HEK293 (cell line): ENCODE data around the gene AURKB.
A peak's percentile ranks its signal among the peaks of the same experiment; 100 is the strongest.

Experiments used
- CTCF ChIA-PET: fragments of 350-600 bp; formaldehyde crosslinking; extraction: SDS; loops from one replicate; lab custom pipeline; 2021; ENCODE audit warnings: antibody characterized with exemption; lab: Yijun Ruan, JAX
- POLR2A ChIA-PET: fragments of 300-600 bp; formaldehyde crosslinking; extraction: SDS; loops from one replicate; lab custom pipeline; 2020; ENCODE audit warnings: antibody characterized with exemption, inconsistent platforms; lab: Yijun Ruan, JAX
- H3K27ac ChIP-seq: fragments of 200-500 bp; sonication (Bioruptor generic); 2 replicates; pipeline ENCODE4 v1.5.1; 2014; ENCODE audit warnings: low read depth, low read length, control low read depth, inconsistent platforms; ENCODE audit errors: extremely low read depth
- H3K36me3 ChIP-seq, 2 experiments: fragments of 200-500 bp in 1 of 2; sonication (Bioruptor generic) in 1 of 2; 1 replicate in 1 of 2; 2 replicates in 1 of 2; pipeline ENCODE4 v1.5.1; 2014 to 2017; ENCODE audit warnings: inconsistent platforms in 2 of 2, low read length in 2 of 2; ENCODE audit not compliant: control insufficient read depth in 2 of 2, insufficient read depth in 1 of 2
- H3K4me1 ChIP-seq: fragments of 200-500 bp; sonication (Bioruptor generic); 2 replicates; pipeline ENCODE4 v1.5.1; 2014; ENCODE audit warnings: mild to moderate bottlenecking, low read length, inconsistent platforms; ENCODE audit not compliant: control insufficient read depth, insufficient read depth
- H3K4me3 ChIP-seq: 2 replicates; pipeline ENCODE4 v1.5.1; 2011; ENCODE audit warnings: low read depth, mild to moderate bottlenecking, control low read depth, low read length, moderate library complexity
- H3K9me3 ChIP-seq: fragments of 200-500 bp; sonication (Bioruptor generic); 2 replicates; pipeline ENCODE4 v1.5.1; 2014; ENCODE audit warnings: low read depth, low read length, inconsistent platforms; ENCODE audit not compliant: control insufficient read depth, insufficient read depth
- INSM2 ChIP-seq: fragments of 450-650 bp; formaldehyde crosslinking; IDR thresholded peaks from 2 replicates; pipeline ENCODE4 v1.5.1; 2016; ENCODE audit warnings: missing biosample characterization, missing genetic modification characterization
- KLF9 ChIP-seq: fragments of 450-650 bp; formaldehyde crosslinking; IDR thresholded peaks from 2 replicates; pipeline ENCODE4 v1.5.1; 2016; ENCODE audit warnings: missing biosample characterization, missing genetic modification characterization, low read depth
- MYNN ChIP-seq: fragments of 450-650 bp; formaldehyde crosslinking; IDR thresholded peaks from 2 replicates; pipeline ENCODE4 v1.5.1; 2016; ENCODE audit warnings: missing biosample characterization, missing genetic modification characterization, borderline replicate concordance
- MZF1 ChIP-seq: fragments of 450-650 bp; formaldehyde crosslinking; IDR thresholded peaks from 2 replicates; pipeline ENCODE4 v1.5.1; 2017; ENCODE audit warnings: missing biosample characterization, missing genetic modification characterization, borderline replicate concordance
- SP2 ChIP-seq: fragments of 450-650 bp; formaldehyde crosslinking; IDR thresholded peaks from 2 replicates; pipeline ENCODE4 v1.5.1; 2016; ENCODE audit warnings: missing biosample characterization, missing genetic modification characterization
- ZBTB1 ChIP-seq: fragments of 450-650 bp; formaldehyde crosslinking; IDR thresholded peaks from 2 replicates; pipeline ENCODE4 v1.5.1; 2016; ENCODE audit warnings: missing biosample characterization, missing genetic modification characterization
- ZBTB17 ChIP-seq: fragments of 450-650 bp; formaldehyde crosslinking; IDR thresholded peaks from 2 replicates; pipeline ENCODE4 v1.5.1; 2016; ENCODE audit warnings: missing biosample characterization, missing genetic modification characterization
- ZBTB20 ChIP-seq: fragments of 450-650 bp; formaldehyde crosslinking; IDR thresholded peaks from 2 replicates; pipeline ENCODE4 v1.5.1; 2016; ENCODE audit warnings: missing biosample characterization, missing genetic modification characterization
- ZBTB26 ChIP-seq: fragments of 450-650 bp; formaldehyde crosslinking; optimal IDR thresholded peaks from 2 replicates; pipeline ENCODE3; 2016; ENCODE audit warnings: missing biosample characterization, mild to moderate bottlenecking, missing genetic modification characterization
- ZBTB6 ChIP-seq: fragments of 450-650 bp; formaldehyde crosslinking; IDR thresholded peaks from 2 replicates; pipeline ENCODE4 v1.5.1; 2017; ENCODE audit warnings: missing biosample characterization, missing genetic modification characterization
- ZBTB8A ChIP-seq: fragments of 450-650 bp; formaldehyde crosslinking; IDR thresholded peaks from 2 replicates; pipeline ENCODE4 v1.5.1; 2016; ENCODE audit warnings: missing biosample characterization, missing genetic modification characterization
- ZFHX2 ChIP-seq: fragments of 450-650 bp; formaldehyde crosslinking; conservative IDR thresholded peaks from 2 replicates; pipeline ENCODE4 v1.5.1; 2016; ENCODE audit warnings: missing biosample characterization, missing genetic modification characterization
- ZFP37 ChIP-seq: fragments of 450-650 bp; formaldehyde crosslinking; IDR thresholded peaks from 2 replicates; pipeline ENCODE4 v1.5.1; 2016; ENCODE audit warnings: missing biosample characterization, missing genetic modification characterization
- ZNF132 ChIP-seq: fragments of 450-650 bp; formaldehyde crosslinking; IDR thresholded peaks from 2 replicates; pipeline ENCODE4 v1.5.1; 2017; ENCODE audit warnings: missing biosample characterization, missing genetic modification characterization, borderline replicate concordance
- ZNF184 ChIP-seq: fragments of 450-650 bp; IDR thresholded peaks from 2 replicates; pipeline ENCODE4 v1.5.1; 2018; ENCODE audit warnings: missing biosample characterization, mild to moderate bottlenecking, missing genetic modification characterization
- ZNF266 ChIP-seq: fragments of 450-650 bp; formaldehyde crosslinking; IDR thresholded peaks from 2 replicates; pipeline ENCODE4 v1.5.1; 2016; ENCODE audit warnings: missing biosample characterization, missing genetic modification characterization, low read depth
- ZNF274 ChIP-seq, 2 experiments: fragments of 200-500 bp in 1 of 2; fragments of 450-650 bp in 1 of 2; sonication (Bioruptor generic) in 1 of 2; formaldehyde crosslinking in 1 of 2; IDR thresholded peaks; 2 replicates each; pipeline versions ENCODE4 v1.5.1 to v1.6.1; 2014 to 2016; ENCODE audit warnings: borderline replicate concordance in 1 of 2, inconsistent platforms in 1 of 2, low read length in 1 of 2, missing biosample characterization in 1 of 2, missing genetic modification characterization in 1 of 2
- ZNF37A ChIP-seq: fragments of 450-650 bp; IDR thresholded peaks from 2 replicates; pipeline ENCODE4 v1.5.1; 2018; ENCODE audit warnings: missing biosample characterization, missing genetic modification characterization
- ZNF398 ChIP-seq: fragments of 450-650 bp; formaldehyde crosslinking; IDR thresholded peaks from 2 replicates; pipeline ENCODE4 v1.5.1; 2017; ENCODE audit warnings: missing biosample characterization, missing genetic modification characterization
- ZNF473 ChIP-seq: fragments of 450-650 bp; formaldehyde crosslinking; IDR thresholded peaks from 2 replicates; pipeline ENCODE4 v1.5.1; 2017; ENCODE audit warnings: missing biosample characterization, missing genetic modification characterization
- ZNF529 ChIP-seq: fragments of 450-650 bp; formaldehyde crosslinking; IDR thresholded peaks from 2 replicates; pipeline ENCODE4 v1.5.1; 2017; ENCODE audit warnings: missing genetic modification characterization, missing biosample characterization; ENCODE audit not compliant: insufficient replicate concordance
- ZNF548 ChIP-seq: fragments of 450-650 bp; formaldehyde crosslinking; IDR thresholded peaks from 2 replicates; pipeline ENCODE4 v1.5.1; 2016; ENCODE audit warnings: missing biosample characterization, missing genetic modification characterization
- ZNF561 ChIP-seq: fragments of 450-650 bp; IDR thresholded peaks from 2 replicates; pipeline ENCODE4 v1.5.1; 2018; ENCODE audit warnings: missing biosample characterization, missing genetic modification characterization, borderline replicate concordance
- ZNF624 ChIP-seq: fragments of 450-650 bp; formaldehyde crosslinking; IDR thresholded peaks from 2 replicates; pipeline ENCODE4 v1.5.1; 2017; ENCODE audit warnings: missing biosample characterization, missing genetic modification characterization
- ZNF654 ChIP-seq: fragments of 450-650 bp; formaldehyde crosslinking; IDR thresholded peaks from 2 replicates; pipeline ENCODE4 v1.5.1; 2016; ENCODE audit warnings: low read depth, missing biosample characterization, missing genetic modification characterization
- ZNF664 ChIP-seq: fragments of 450-650 bp; formaldehyde crosslinking; IDR thresholded peaks from 2 replicates; pipeline ENCODE4 v1.5.1; 2016; ENCODE audit warnings: missing biosample characterization, missing genetic modification characterization
- ZNF677 ChIP-seq: fragments of 450-650 bp; IDR thresholded peaks from 2 replicates; pipeline ENCODE4 v1.5.0; 2018; ENCODE audit warnings: missing biosample characterization, mild to moderate bottlenecking, missing genetic modification characterization, moderate library complexity
- ZNF747 ChIP-seq: fragments of 450-650 bp; formaldehyde crosslinking; IDR thresholded peaks from 2 replicates; pipeline ENCODE4 v1.5.1; 2016; ENCODE audit warnings: missing biosample characterization, missing genetic modification characterization
- ZNF837 ChIP-seq: fragments of 450-650 bp; formaldehyde crosslinking; IDR thresholded peaks from 2 replicates; pipeline ENCODE4 v1.5.1; 2016; ENCODE audit warnings: missing biosample characterization, missing genetic modification characterization

Gene AURKB

GRCh38 chr17:8186787-8187516 is 23.4 kb downstream of the AURKB start (continued):
- TF ChIP-seq ZNF132 (tag by site-specific recombination) (no peak), ZNF473 (tag by site-specific recombination) (no peak), ZNF274 (IDR thresholded peaks at IDR 0.05; ENCODE audit: low read length) (no peak), ZNF274 (tag by site-specific recombination; IDR thresholded peaks at IDR 0.05; ENCODE audit: borderline replicate concordance) (no peak), ZBTB1 (tag by site-specific recombination) (peak; percentile 57; the same call in 1 of the 2 replicates), ZNF654 (tag by site-specific recombination) (peak; percentile 4; the same call in 1 of the 2 replicates)

GRCh38 chr17:8186446-8186786 is 24.0 kb downstream of the AURKB start:
- ChIA-PET CTCF (interaction anchor here (0.6 to 1.5 kb wide), 10 partner anchors 25 to 129 kb away, joined by 3 to 7 read pairs (median 4); no protein-coding TSS in a partner anchor), POLR2A (interaction anchor here (1.0 to 13.9 kb wide), 9 partner anchors 9 to 67 kb away, joined by 4 to 394 read pairs (median 12); partner anchors contain the start of genes AURKB, CTC1, PFAS and TMEM107)
- TF ChIP-seq ZNF677 (peak; percentile 77; the same call in 1 of the 2 replicates), ZNF184 (tag by site-specific recombination) (peak; percentile 96), ZNF837 (peak; percentile 88; the same call in 1 of the 2 replicates), ZBTB20 (tag by site-specific recombination) (peak; percentile 81; the same call in 1 of the 2 replicates), MYNN (tag by site-specific recombination) (no peak), ZNF548 (tag by site-specific recombination) (0 out of 2 replicates have a peak, but pooled peaks have one; percentile 11), ZNF747 (tag by site-specific recombination) (no peak), ZNF37A (tag by site-specific recombination) (peak; percentile 59; the same call in 1 of the 2 replicates), ZNF664 (0 out of 2 replicates have a peak, but pooled peaks have one; percentile 5), ZNF266 (tag by site-specific recombination) (no peak), ZNF529 (peak; percentile 4), ZBTB6 (tag by site-specific recombination) (peak; percentile 31), INSM2 (no peak), ZBTB26 (tag by site-specific recombination) (peak; percentile 20), ZFHX2 (tag by site-specific recombination) (no peak), ZNF398 (tag by site-specific recombination) (peak; percentile 61), ZFP37 (tag by site-specific recombination) (no peak), ZNF473 (tag by site-specific recombination) (peak; percentile 92; the same call in 1 of the 2 replicates), SP2 (peak; percentile 47), ZBTB8A (tag by site-specific recombination) (peak; percentile 32; the same call in 1 of the 2 replicates), ZNF561 (tag by site-specific recombination) (0 out of 2 replicates have a peak, but pooled peaks have one; percentile 10), ZNF624 (tag by site-specific recombination) (peak; percentile 95), MZF1 (tag by site-specific recombination) (peak; percentile 91; the same call in 1 of the 2 replicates), ZBTB17 (tag by site-specific recombination) (peak; percentile 7; the same call in 1 of the 2 replicates), KLF9 (tag by site-specific recombination) (no peak)

More at GRCh38 chr17:8186446-8186786, 24.0 kb downstream of the AURKB start:
- peak overlapping the region; percentile 86 for H3K4me3 ChIP-seq
- H3K27ac ChIP-seq = peak overlapping the region; percentile 79
- no peaks in the 10 kb centered on the region for H3K9me3 ChIP-seq
- H3K4me1 ChIP-seq = peaks cover 13% of the 10 kb centered on the region
- no peaks in the 10 kb centered on the region for H3K36me3 ChIP-seq
